GDM1 (cell line): ENCODE results near the gene TXNDC2.
A peak's percentile ranks its signal among the peaks of the same experiment; 100 is the strongest.
"Not testable (repeated sequence)": the region's sequence is repeated elsewhere in the genome, so short reads cannot be mapped to it uniquely, and the experiment has no call there.

Source experiments
- DNase-seq: peaks from one replicate; lab custom pipeline; 2025; lab: John Stamatoyannopoulos, UW

The TXNDC2 gene

GRCh38 chr18:9885170-9886004 is at the start of gene TXNDC2:
TXNDC2 (plus strand) TSS chr18:9885973; CDS start chr18:9886681, 708 bp downstream.
- DNase-seq = no peak

- DNase-seq = no peak
These were observed 47.5 kb upstream of the TXNDC2 start for GRCh38 chr18:9838144-9838877.

GRCh38 chr18:9839211-9839610 is 46.6 kb upstream of the TXNDC2 start:
- DNase-seq = no peak

GRCh38 chr18:9839853-9840252 is 45.9 kb upstream of the TXNDC2 start:
- DNase-seq = no peak

GRCh38 chr18:9841752-9842151 is 44.0 kb upstream of the TXNDC2 start:
- DNase-seq = no peak

- DNase-seq = no peak
These were observed 43.3 kb upstream of the TXNDC2 start for GRCh38 chr18:9842448-9842847.

GRCh38 chr18:9845256-9845655 is 40.5 kb upstream of the TXNDC2 start:
- no peak for DNase-seq

GRCh38 chr18:9846162-9846925 is 39.4 kb upstream of the TXNDC2 start:
- DNase-seq = no peak

- DNase-seq = no peak
These were observed 37.4 kb upstream of the TXNDC2 start for GRCh38 chr18:9848170-9848879.

GRCh38 chr18:9849407-9850283 is 36.1 kb upstream of the TXNDC2 start:
- peak; percentile 39 for DNase-seq

- no peak for DNase-seq
These were observed 35.5 kb upstream of the TXNDC2 start for GRCh38 chr18:9850309-9850708.

GRCh38 chr18:9851511-9851910 is 34.3 kb upstream of the TXNDC2 start:
- no peak for DNase-seq

GRCh38 chr18:9852266-9853081 is 33.3 kb upstream of the TXNDC2 start:
- no peak for DNase-seq

GRCh38 chr18:9854801-9855676 is 30.7 kb upstream of the TXNDC2 start:
- no peak for DNase-seq

GRCh38 chr18:9855681-9856080 is 30.1 kb upstream of the TXNDC2 start:
- DNase-seq = no peak

- peak; percentile 6 for DNase-seq
These were observed 29.7 kb upstream of the TXNDC2 start for GRCh38 chr18:9856092-9856491.

- not testable (repeated sequence) for DNase-seq
These were observed 28.2 kb upstream of the TXNDC2 start for GRCh38 chr18:9857479-9857998.

- no peak for DNase-seq
These were observed 27.1 kb upstream of the TXNDC2 start for GRCh38 chr18:9858642-9859041.

- DNase-seq = no peak
These were observed 26.5 kb upstream of the TXNDC2 start for GRCh38 chr18:9859232-9859631.
